Testis (tissue), 2 donors: ENCODE measurements around the gene HOXC11.

Experiments used
- POLR2A ChIP-seq: fragments of 450-650 bp; IDR thresholded peaks from one replicate; pipeline ENCODE4 v1.6.1; 2017; ENCODE audit warnings: antibody characterized with exemption, mild to moderate bottlenecking, moderate library complexity
- TF ChIP-seq, protein P1 (sequence below), 3 experiments: fragments of 450-650 bp in 2 of 3; fragments of 200-600 bp in 1 of 3; sonication (generic) in 1 of 3; IDR thresholded peaks; one replicate each; pipeline ENCODE4 v1.5.1; 2016 to 2019; ENCODE audit warnings: antibody characterized with exemption in 3 of 3, mild to moderate bottlenecking in 2 of 3, moderate library complexity in 1 of 3

DNA sequence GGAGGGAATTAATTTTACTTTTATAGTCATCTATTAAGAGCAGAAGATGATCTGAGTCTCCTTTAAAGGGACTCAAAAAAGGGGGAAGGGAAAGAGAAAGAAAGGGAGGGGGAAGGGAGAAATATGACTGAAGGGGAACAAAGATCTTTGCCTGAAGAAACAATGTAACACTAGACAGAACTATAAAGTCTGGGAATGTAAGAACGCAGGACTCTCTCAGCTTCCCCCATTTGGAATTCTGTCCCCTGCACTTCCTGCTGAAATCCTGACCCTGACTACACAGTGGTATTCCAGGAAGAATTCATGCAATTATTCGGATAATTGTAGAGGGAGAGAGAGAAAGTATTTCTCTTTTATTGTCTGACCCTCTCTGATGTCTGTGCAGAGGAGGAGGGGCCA lies 8.6 kb upstream of the HOXC11 start:
- TF ChIP-seq POLR2A, result no peak
- TF ChIP-seq, protein P1, sequence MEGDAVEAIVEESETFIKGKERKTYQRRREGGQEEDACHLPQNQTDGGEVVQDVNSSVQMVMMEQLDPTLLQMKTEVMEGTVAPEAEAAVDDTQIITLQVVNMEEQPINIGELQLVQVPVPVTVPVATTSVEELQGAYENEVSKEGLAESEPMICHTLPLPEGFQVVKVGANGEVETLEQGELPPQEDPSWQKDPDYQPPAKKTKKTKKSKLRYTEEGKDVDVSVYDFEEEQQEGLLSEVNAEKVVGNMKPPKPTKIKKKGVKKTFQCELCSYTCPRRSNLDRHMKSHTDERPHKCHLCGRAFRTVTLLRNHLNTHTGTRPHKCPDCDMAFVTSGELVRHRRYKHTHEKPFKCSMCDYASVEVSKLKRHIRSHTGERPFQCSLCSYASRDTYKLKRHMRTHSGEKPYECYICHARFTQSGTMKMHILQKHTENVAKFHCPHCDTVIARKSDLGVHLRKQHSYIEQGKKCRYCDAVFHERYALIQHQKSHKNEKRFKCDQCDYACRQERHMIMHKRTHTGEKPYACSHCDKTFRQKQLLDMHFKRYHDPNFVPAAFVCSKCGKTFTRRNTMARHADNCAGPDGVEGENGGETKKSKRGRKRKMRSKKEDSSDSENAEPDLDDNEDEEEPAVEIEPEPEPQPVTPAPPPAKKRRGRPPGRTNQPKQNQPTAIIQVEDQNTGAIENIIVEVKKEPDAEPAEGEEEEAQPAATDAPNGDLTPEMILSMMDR (IDR thresholded peaks at IDR 0.05), result no peak
